ENCODE data around the gene COQ8A.

COQ8A gene

GRCh38 chr1:226956942-226957713, 17.0 kb downstream of the COQ8A start:
- no peak overlapping the region for H3K4me3 ChIP-seq (ENCODE audit: low read length)
- no peak for DNase-seq (ENCODE audit: low read depth)
- no peak for TF ChIP-seq CTCF (conservative IDR thresholded peaks at IDR 0.05; ENCODE audit: low read depth, low read length)

GRCh38 chr1:226957714-226958113, 17.6 kb downstream of the COQ8A start:
- H3K4me3 ChIP-seq (ENCODE audit: low read length): no peak overlapping the region
- TF ChIP-seq CTCF (conservative IDR thresholded peaks at IDR 0.05; ENCODE audit: low read depth, low read length): no peak

GRCh38 chr1:226958300-226958699, 18.2 kb downstream of the COQ8A start:
- H3K4me3 ChIP-seq (ENCODE audit: low read length): no peak overlapping the region
- DNase-seq (ENCODE audit: low read depth): no peak
- TF ChIP-seq CTCF (conservative IDR thresholded peaks at IDR 0.05; ENCODE audit: low read depth, low read length): no peak

More at GRCh38 chr1:226957714-226958113, 17.6 kb downstream of the COQ8A start:
- DNase-seq (ENCODE audit: low read depth): no peak

- DNase-seq (ENCODE audit: low read depth): no peak
- TF ChIP-seq CTCF (conservative IDR thresholded peaks at IDR 0.05; ENCODE audit: low read depth, low read length): no peak
- H3K4me3 ChIP-seq (ENCODE audit: low read length): no peak overlapping the region
These were observed 20.2 kb downstream of the COQ8A start for GRCh38 chr1:226960256-226960655.

- no peak for DNase-seq (ENCODE audit: low read depth)
- no peak for TF ChIP-seq CTCF (conservative IDR thresholded peaks at IDR 0.05; ENCODE audit: low read depth, low read length)
- H3K4me3 ChIP-seq (ENCODE audit: low read length): no peak overlapping the region
These were observed 21.1 kb downstream of the COQ8A start for GRCh38 chr1:226960944-226961765.

GRCh38 chr1:226962421-226963391, 22.6 kb downstream of the COQ8A start:
- TF ChIP-seq CTCF (conservative IDR thresholded peaks at IDR 0.05; ENCODE audit: low read depth, low read length): no peak
- no peak for DNase-seq (ENCODE audit: low read depth)
- no peak overlapping the region for H3K4me3 ChIP-seq (ENCODE audit: low read length)

Data from retinal pigment epithelial cell (primary cell).